OCI-LY3 (cell line): ENCODE data around the gene IPP.

Experiments
- H2AFZ ChIP-seq: fragments of 200-600, 300-600 bp; shearing (Covaris generic); 2 replicates; pipeline ENCODE4 v1.6.0; 2014; ENCODE audit warnings: antibody characterized with exemption, low read depth, low read length
- H3K27ac ChIP-seq: fragments of 200-600, 300-600 bp; sonication (generic); 2 replicates; pipeline ENCODE4 v1.5.1; 2014; ENCODE audit warnings: mild to moderate bottlenecking, low read length, moderate library complexity, mixed read lengths
- H3K27me3 ChIP-seq: fragments of 200-600, 300-600 bp; sonication (generic); 2 replicates; pipeline ENCODE4 v1.6.1; 2014; ENCODE audit warnings: low read depth, low read length, mixed read lengths
- H3K36me3 ChIP-seq: fragments of 200-600, 300-600 bp; sonication (generic); replicated peaks from 2 replicates; pipeline ENCODE3; 2014; ENCODE audit warnings: low read depth, low read length, mixed read lengths
- H3K4me1 ChIP-seq: fragments of 300-600, 200-600 bp; sonication (generic); 2 replicates; pipeline ENCODE4 v1.6.1; 2014; ENCODE audit warnings: low read length, mixed read lengths
- H3K4me2 ChIP-seq: fragments of 200-600, 300-600 bp; sonication (generic); 2 replicates; pipeline ENCODE4 v1.6.1; 2014; ENCODE audit warnings: low read length, mixed read lengths
- H3K4me3 ChIP-seq: fragments of 300-600, 200-600 bp; sonication (generic); 2 replicates; pipeline ENCODE4 v1.5.1; 2014; ENCODE audit warnings: antibody characterized with exemption, mild to moderate bottlenecking, low read length, moderate library complexity
- H3K79me2 ChIP-seq: fragments of 300-600, 200-600 bp; shearing (Covaris generic); 2 replicates; pipeline ENCODE4 v1.6.1; 2014; ENCODE audit warnings: mild to moderate bottlenecking, low read length, mixed read lengths
- H3K9ac ChIP-seq: fragments of 300-600, 200-600 bp; shearing (Covaris generic); 2 replicates; pipeline ENCODE4 v1.6.0; 2014; ENCODE audit warnings: mild to moderate bottlenecking, low read length, moderate library complexity
- H3K9me3 ChIP-seq: fragments of 200-600, 300-600 bp; shearing (Covaris generic); 2 replicates; pipeline ENCODE4 v1.6.1; 2014; ENCODE audit warnings: low read length, mixed read lengths; ENCODE audit not compliant: insufficient read depth
- H4K20me1 ChIP-seq: fragments of 200-600, 300-600 bp; sonication (generic); 2 replicates; pipeline ENCODE4 v1.6.1; 2016; ENCODE audit warnings: low read length, mixed read lengths; ENCODE audit not compliant: insufficient read depth
- EZH2phosphoT487 ChIP-seq: fragments of 200-600 bp; shearing (Covaris generic); IDR thresholded peaks from 2 replicates; pipeline ENCODE4 v1.6.1; 2018; ENCODE audit warnings: antibody characterized with exemption, mixed run types, low read depth
- TF ChIP-seq, protein P1 (sequence below): fragments of 200-600, 300-600 bp; sonication (generic); IDR thresholded peaks from 2 replicates; pipeline ENCODE4 v1.5.1; 2014; ENCODE audit warnings: antibody characterized with exemption, low read length, low read depth

IPP gene

GRCh38 chr1:45792744-45793143, 42.3 kb upstream of the IPP start:
- Histone ChIP-seq H3K4me1 (peaks cover 8% of the 10 kb centered on the region), H2AFZ (no peak overlapping the region), H3K9ac (no peak overlapping the region), H4K20me1 (no peaks in the 10 kb centered on the region), H3K79me2 (no peaks in the 10 kb centered on the region), H3K9me3 (no peaks in the 10 kb centered on the region), H3K27ac (no peak overlapping the region), H3K4me3 (no peak overlapping the region), H3K36me3 (no peaks in the 10 kb centered on the region), H3K4me2 (no peak overlapping the region), H3K27me3 (no peaks in the 10 kb centered on the region)
- TF ChIP-seq, protein P1, sequence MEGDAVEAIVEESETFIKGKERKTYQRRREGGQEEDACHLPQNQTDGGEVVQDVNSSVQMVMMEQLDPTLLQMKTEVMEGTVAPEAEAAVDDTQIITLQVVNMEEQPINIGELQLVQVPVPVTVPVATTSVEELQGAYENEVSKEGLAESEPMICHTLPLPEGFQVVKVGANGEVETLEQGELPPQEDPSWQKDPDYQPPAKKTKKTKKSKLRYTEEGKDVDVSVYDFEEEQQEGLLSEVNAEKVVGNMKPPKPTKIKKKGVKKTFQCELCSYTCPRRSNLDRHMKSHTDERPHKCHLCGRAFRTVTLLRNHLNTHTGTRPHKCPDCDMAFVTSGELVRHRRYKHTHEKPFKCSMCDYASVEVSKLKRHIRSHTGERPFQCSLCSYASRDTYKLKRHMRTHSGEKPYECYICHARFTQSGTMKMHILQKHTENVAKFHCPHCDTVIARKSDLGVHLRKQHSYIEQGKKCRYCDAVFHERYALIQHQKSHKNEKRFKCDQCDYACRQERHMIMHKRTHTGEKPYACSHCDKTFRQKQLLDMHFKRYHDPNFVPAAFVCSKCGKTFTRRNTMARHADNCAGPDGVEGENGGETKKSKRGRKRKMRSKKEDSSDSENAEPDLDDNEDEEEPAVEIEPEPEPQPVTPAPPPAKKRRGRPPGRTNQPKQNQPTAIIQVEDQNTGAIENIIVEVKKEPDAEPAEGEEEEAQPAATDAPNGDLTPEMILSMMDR = no peak
- no peak for TF ChIP-seq EZH2phosphoT487

DNA sequence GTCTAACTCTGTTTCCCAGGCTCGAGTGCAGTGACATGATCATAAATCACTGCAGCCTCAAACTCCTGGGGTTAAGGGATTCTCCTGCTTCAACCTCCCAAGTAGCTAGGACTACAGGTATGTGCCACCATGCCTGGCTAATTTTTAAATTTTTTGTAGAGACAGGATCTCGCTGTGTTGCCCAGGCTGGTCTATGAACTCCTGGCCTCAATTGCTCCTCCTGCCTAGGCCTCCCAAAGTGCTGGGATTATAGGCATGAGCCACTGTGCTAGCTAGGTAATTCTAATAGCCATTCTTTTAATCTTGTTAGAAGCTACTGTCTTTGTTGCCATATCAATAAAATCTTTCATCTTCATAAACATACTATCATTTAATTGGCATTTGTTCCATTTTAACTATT, 39.1 kb upstream of the IPP start:
- Histone ChIP-seq H3K27me3 (no peaks in the 10 kb centered on the region), H3K36me3 (no peaks in the 10 kb centered on the region), H3K9me3 (no peaks in the 10 kb centered on the region), H3K27ac (no peak overlapping the region), H4K20me1 (no peaks in the 10 kb centered on the region), H2AFZ (no peak overlapping the region), H3K4me3 (no peak overlapping the region), H3K4me1 (peaks cover 8% of the 10 kb centered on the region), H3K9ac (no peak overlapping the region), H3K79me2 (no peaks in the 10 kb centered on the region), H3K4me2 (no peak overlapping the region)
- TF ChIP-seq EZH2phosphoT487 = no peak
- TF ChIP-seq, protein P1 = no peak

DNA sequence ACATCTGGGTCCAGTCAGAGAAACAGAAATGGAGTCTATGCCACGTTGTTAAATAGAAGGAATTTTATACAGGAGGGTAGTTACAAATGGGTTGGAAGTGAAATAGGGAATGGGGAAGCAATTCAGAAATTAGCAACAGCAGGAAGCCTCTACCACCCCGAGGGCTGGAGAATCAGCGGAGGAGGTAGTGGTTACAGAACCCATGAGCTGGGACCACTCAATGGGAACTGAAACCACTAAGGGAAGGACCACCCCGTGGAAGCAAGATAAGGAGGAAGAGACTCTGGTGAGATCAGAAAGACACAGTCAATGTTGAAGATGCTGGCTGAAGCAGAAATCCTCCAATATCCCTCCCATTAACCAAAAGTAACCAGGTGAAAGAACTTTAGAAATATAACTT, 37.5 kb upstream of the IPP start:
- H3K27me3 ChIP-seq = no peaks in the 10 kb centered on the region
- H3K4me3 ChIP-seq = no peak overlapping the region
- no peak overlapping the region for H2AFZ ChIP-seq
- no peak overlapping the region for H3K9ac ChIP-seq
- no peaks in the 10 kb centered on the region for H4K20me1 ChIP-seq
- H3K4me2 ChIP-seq = 0 out of 2 replicates have a peak overlapping the region, but pooled peaks have one; percentile 14
- H3K36me3 ChIP-seq = no peaks in the 10 kb centered on the region
- H3K79me2 ChIP-seq = no peaks in the 10 kb centered on the region
- TF ChIP-seq, protein P1 = no peak
- no peak for TF ChIP-seq EZH2phosphoT487
- peaks cover 4% of the 10 kb centered on the region for H3K4me1 ChIP-seq
- H3K9me3 ChIP-seq = no peaks in the 10 kb centered on the region
- no peak overlapping the region for H3K27ac ChIP-seq

DNA sequence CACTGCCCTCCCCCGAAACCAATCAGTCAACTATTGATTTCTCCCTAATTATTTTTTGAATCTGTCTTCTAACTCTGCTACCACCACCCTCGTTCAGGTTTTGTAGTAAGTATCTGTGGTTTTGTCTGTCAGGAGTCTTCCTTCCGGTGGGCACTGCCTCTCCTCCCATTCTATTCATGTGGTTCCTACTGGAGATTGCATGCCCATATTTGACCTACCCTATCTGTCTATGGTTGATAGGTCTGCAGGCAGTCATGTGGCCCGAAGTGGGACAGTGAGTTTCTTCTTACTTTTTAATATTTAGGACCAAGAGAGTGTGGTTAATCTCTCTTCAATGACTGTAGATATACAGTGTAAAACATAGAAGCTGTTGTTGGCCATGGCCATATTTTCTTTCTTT, 35.1 kb upstream of the IPP start:
- Histone ChIP-seq H3K4me3 (no peak overlapping the region), H3K27me3 (no peaks in the 10 kb centered on the region), H3K36me3 (no peaks in the 10 kb centered on the region), H3K27ac (no peak overlapping the region), H3K4me1 (peaks cover 4% of the 10 kb centered on the region), H3K9me3 (no peaks in the 10 kb centered on the region), H4K20me1 (no peaks in the 10 kb centered on the region), H2AFZ (no peak overlapping the region), H3K79me2 (no peaks in the 10 kb centered on the region), H3K9ac (no peak overlapping the region), H3K4me2 (no peak overlapping the region)
- TF ChIP-seq, protein P1 = no peak
- no peak for TF ChIP-seq EZH2phosphoT487
